Loucy (cell line): ENCODE measurements around the gene GLUD1.
A peak's percentile ranks its signal among the peaks of the same experiment; 100 is the strongest.

ENCODE experiments used
- H2AFZ ChIP-seq: fragments of 200-600 bp; sonication (generic); 2 replicates; pipeline ENCODE4 v1.6.0; 2016; ENCODE audit warnings: antibody characterized with exemption, mild to moderate bottlenecking, low read length, moderate library complexity
- H3F3A ChIP-seq: fragments of 200-600 bp; 2 replicates; pipeline ENCODE4 v1.6.0; 2016; ENCODE audit warnings: antibody characterized with exemption, low read depth, mild to moderate bottlenecking
- H3K27me3 ChIP-seq: fragments of 200-600 bp; sonication (generic); 2 replicates; pipeline ENCODE4 v1.6.1; 2014; ENCODE audit warnings: low read length, mild to moderate bottlenecking; ENCODE audit not compliant: insufficient read depth, poor library complexity, severe bottlenecking
- H3K36me3 ChIP-seq: fragments of 200-600 bp; sonication (generic); 2 replicates; pipeline ENCODE4 v1.6.1; 2016; ENCODE audit warnings: low read length; ENCODE audit not compliant: insufficient read depth
- H3K4me1 ChIP-seq: fragments of 200-600 bp; sonication (generic); 2 replicates; pipeline ENCODE4 v1.5.1; 2014; ENCODE audit warnings: low read length, mild to moderate bottlenecking; ENCODE audit not compliant: insufficient read depth, poor library complexity, severe bottlenecking
- H3K4me2 ChIP-seq: fragments of 200-600 bp; sonication (generic); 2 replicates; pipeline ENCODE4 v1.6.0; 2014; ENCODE audit warnings: antibody characterized with exemption, low read length, low read depth, mild to moderate bottlenecking; ENCODE audit not compliant: poor library complexity, severe bottlenecking
- H3K4me3 ChIP-seq: fragments of 200-600 bp; sonication (generic); 2 replicates; pipeline ENCODE4 v1.5.1; 2014; ENCODE audit warnings: low read length, mild to moderate bottlenecking, mixed read lengths; ENCODE audit not compliant: poor library complexity, severe bottlenecking
- H3K79me2 ChIP-seq: fragments of 200-600 bp; sonication (generic); 2 replicates; pipeline ENCODE4 v1.6.1; 2014; ENCODE audit warnings: low read length; ENCODE audit not compliant: insufficient read depth
- H3K9ac ChIP-seq: fragments of 200-600 bp; sonication (generic); 2 replicates; pipeline ENCODE4 v1.6.0; 2014; ENCODE audit warnings: mild to moderate bottlenecking, low read depth, low read length, moderate library complexity; ENCODE audit not compliant: poor library complexity, severe bottlenecking
- H3K9me2 ChIP-seq: fragments of 200-600 bp; sonication (generic); replicated peaks from 2 replicates; pipeline ENCODE4 v1.6.1; 2016; ENCODE audit warnings: low read depth, low read length, mixed read lengths
- H3K9me3 ChIP-seq: fragments of 200-600 bp; sonication (generic); 2 replicates; pipeline ENCODE4 v1.6.1; 2014; ENCODE audit warnings: mild to moderate bottlenecking, antibody characterized with exemption, low read length, low read depth; ENCODE audit not compliant: insufficient read depth
- H4K20me1 ChIP-seq: fragments of 200-600 bp; sonication (generic); 2 replicates; pipeline ENCODE4 v1.6.0; 2014; ENCODE audit warnings: antibody characterized with exemption, low read length, mild to moderate bottlenecking; ENCODE audit not compliant: insufficient read depth, poor library complexity, severe bottlenecking
- EZH2phosphoT487 ChIP-seq: fragments of 200-600 bp; IDR thresholded peaks from 2 replicates; pipeline ENCODE4 v1.6.1; 2018; ENCODE audit warnings: antibody characterized with exemption, mild to moderate bottlenecking, moderate library complexity, borderline replicate concordance
- TF ChIP-seq, protein P1 (sequence below): fragments of 200-600 bp; sonication (generic); conservative IDR thresholded peaks from 2 replicates; pipeline ENCODE4 v1.5.1; 2014; ENCODE audit warnings: mild to moderate bottlenecking, antibody characterized with exemption, low read length

GLUD1 gene

DNA sequence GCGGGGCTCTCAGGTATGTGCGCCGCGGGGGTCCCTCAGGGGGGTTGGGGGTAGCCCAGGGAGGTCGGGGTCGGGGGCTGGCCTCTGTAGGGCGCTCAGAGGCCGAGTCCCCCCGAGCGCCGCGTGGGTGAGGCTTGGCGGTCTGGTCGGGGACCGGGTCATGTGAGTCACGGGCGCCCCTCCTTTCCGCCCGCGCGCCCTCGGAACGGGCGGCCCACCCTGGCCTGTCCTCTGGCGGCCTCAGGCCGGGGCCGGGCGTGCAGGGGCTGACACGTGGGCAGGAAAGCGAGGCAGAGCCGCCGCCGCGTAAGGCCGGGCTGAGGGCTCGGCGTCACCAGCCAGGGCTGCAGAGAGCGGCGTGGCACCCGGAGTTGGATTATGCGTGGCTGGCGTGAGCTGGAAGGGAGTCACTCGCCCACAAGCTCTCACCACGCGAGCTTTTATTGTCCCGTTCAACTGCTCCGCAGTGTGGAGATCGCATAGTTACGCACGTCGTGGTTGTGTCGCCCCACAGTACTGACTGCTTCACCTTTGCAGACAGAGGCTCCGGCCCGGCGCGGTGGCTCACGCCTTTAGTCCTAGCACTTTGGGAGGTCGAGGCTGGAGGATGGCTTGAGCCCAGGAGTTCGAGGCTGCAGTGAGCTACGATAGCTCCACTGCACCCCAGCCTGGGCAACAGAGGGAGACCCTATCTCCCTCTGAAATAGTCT is 748 bp upstream of the GLUD1 start:
- no peaks in the 10 kb centered on the region for H3K9me3 ChIP-seq
- H3F3A ChIP-seq, result no peaks in the 10 kb centered on the region
- H3K79me2 ChIP-seq, result peaks cover 54% of the 10 kb centered on the region
- H3K27me3 ChIP-seq, result no peaks in the 10 kb centered on the region
- TF ChIP-seq EZH2phosphoT487, result no peak
- TF ChIP-seq, protein P1, sequence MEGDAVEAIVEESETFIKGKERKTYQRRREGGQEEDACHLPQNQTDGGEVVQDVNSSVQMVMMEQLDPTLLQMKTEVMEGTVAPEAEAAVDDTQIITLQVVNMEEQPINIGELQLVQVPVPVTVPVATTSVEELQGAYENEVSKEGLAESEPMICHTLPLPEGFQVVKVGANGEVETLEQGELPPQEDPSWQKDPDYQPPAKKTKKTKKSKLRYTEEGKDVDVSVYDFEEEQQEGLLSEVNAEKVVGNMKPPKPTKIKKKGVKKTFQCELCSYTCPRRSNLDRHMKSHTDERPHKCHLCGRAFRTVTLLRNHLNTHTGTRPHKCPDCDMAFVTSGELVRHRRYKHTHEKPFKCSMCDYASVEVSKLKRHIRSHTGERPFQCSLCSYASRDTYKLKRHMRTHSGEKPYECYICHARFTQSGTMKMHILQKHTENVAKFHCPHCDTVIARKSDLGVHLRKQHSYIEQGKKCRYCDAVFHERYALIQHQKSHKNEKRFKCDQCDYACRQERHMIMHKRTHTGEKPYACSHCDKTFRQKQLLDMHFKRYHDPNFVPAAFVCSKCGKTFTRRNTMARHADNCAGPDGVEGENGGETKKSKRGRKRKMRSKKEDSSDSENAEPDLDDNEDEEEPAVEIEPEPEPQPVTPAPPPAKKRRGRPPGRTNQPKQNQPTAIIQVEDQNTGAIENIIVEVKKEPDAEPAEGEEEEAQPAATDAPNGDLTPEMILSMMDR, result no peak
- H3K4me3 ChIP-seq, result peak overlapping the region; percentile 85
- H3K36me3 ChIP-seq, result no peaks in the 10 kb centered on the region; the same call in 1 of the 2 replicates
- H2AFZ ChIP-seq, result peak overlapping the region; percentile 95
- peaks cover 35% of the 10 kb centered on the region for H4K20me1 ChIP-seq
- H3K9me2 ChIP-seq, result no peaks in the 10 kb centered on the region
- H3K4me1 ChIP-seq, result peaks cover 34% of the 10 kb centered on the region
- H3K9ac ChIP-seq, result peak overlapping the region; percentile 77
- H3K4me2 ChIP-seq, result peak overlapping the region; percentile 64

DNA sequence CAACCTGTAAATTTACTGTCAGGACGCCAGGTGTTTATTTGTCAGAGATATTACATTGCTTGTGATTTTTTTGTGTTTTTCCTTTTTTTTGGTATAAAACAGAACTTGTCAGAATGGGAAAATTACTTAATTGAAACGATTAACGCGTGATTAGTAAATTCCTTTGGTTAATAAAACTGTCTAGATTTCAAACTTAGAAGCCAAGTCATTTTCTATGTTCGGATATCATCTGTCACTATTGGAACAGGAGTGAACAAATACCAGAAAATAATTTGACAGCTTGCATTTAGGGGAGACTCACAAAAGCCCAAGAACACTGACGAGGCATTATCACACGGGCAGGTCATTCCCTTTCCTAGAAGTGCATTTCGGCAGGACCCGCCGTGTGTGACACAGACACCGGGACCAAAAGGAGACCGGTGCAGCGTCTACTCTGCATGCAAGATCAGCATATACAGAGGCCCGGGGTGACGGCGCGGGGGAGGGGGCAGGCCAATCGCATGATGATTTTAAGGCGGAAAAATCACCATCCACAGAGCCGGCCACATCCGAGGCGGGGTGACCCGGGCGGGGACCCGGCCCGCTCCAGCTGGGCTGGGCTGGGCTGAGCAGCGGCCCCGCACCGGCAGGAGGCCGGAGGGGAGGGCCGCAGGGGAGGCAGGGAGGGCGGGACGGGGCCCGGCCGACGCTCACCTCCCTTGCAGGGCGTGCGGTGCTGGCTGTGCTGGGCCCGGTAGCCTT is 841 bp downstream of the GLUD1 start:
- Histone ChIP-seq H4K20me1 (peaks cover 50% of the 10 kb centered on the region), H3K36me3 (no peaks in the 10 kb centered on the region), H3K4me1 (peaks cover 50% of the 10 kb centered on the region), H3K9ac (peak overlapping the region; percentile 62), H3K79me2 (peaks cover 70% of the 10 kb centered on the region), H3K27me3 (no peaks in the 10 kb centered on the region), H3K4me3 (peak overlapping the region; percentile 85), H3K9me2 (no peaks in the 10 kb centered on the region), H3K9me3 (no peaks in the 10 kb centered on the region), H3K4me2 (peak overlapping the region; percentile 78), H3F3A (no peaks in the 10 kb centered on the region), H2AFZ (peak overlapping the region; percentile 73)
- no peak for TF ChIP-seq EZH2phosphoT487
- TF ChIP-seq, protein P1, result no peak

DNA sequence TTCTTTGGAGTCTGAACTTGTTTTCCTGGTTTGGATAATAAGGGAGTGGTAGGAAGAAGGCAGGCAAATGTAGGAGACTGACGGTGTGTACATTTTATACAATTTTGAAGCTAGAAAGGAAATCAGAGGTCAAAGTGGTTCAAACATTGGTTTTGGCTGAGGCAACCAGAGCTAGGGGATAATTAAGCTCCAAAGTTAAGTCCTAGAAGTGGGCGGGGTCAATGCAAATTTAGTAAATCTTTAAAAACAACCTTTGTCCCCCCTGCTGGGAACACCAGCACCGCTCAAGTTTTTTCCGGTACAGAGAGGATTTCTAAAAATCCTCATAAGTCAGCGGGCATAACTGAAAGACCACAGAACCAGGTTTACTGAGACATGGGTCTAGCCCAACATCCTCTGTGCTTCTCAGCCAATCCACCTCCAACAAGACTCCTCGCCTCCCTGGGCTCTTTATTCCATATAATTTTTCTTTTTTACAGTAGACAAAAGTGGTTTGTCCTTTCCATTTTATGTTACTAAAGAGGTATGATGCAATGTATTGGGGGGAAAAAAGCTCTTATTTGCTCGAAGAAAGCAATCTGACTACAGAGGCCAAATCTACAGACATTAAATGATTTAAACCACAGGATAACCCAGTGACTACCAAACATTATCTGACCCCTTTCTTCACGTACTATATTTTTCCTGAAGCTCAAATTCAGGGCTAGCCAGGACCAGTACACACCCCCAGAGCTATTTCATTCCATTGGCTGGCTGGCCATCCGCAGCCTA is 1.6 kb downstream of the GLUD1 start:
- H3K9ac ChIP-seq, result peak overlapping the region; percentile 62
- peak overlapping the region; percentile 85 for H3K4me3 ChIP-seq
- H4K20me1 ChIP-seq, result peaks cover 57% of the 10 kb centered on the region
- H3F3A ChIP-seq, result no peaks in the 10 kb centered on the region
- no peaks in the 10 kb centered on the region for H3K9me3 ChIP-seq
- peak overlapping the region; percentile 78 for H3K4me2 ChIP-seq
- no peaks in the 10 kb centered on the region for H3K36me3 ChIP-seq
- H3K9me2 ChIP-seq, result no peaks in the 10 kb centered on the region
- TF ChIP-seq, protein P1, result no peak
- no peak for TF ChIP-seq EZH2phosphoT487
- peaks cover 77% of the 10 kb centered on the region for H3K79me2 ChIP-seq
- H3K4me1 ChIP-seq, result peaks cover 57% of the 10 kb centered on the region
- H2AFZ ChIP-seq, result no peak overlapping the region
- H3K27me3 ChIP-seq, result no peaks in the 10 kb centered on the region
